Stimulated activated CD4-positive, alpha-beta T cell treated with anti-CD3 and anti-CD28 coated beads, Interleukin-1b, Interleukin-23, amount 100 ng/mL, for 4 hours (primary cell): ENCODE data around the gene RAB31.

ENCODE experiments used
- DNase-seq, 2 donors: peaks; one replicate each; pipeline ENCODE4 v3.0.0-alpha.2; 2020; ENCODE audit warnings: low read depth in 2 of 2

Gene RAB31

DNA sequence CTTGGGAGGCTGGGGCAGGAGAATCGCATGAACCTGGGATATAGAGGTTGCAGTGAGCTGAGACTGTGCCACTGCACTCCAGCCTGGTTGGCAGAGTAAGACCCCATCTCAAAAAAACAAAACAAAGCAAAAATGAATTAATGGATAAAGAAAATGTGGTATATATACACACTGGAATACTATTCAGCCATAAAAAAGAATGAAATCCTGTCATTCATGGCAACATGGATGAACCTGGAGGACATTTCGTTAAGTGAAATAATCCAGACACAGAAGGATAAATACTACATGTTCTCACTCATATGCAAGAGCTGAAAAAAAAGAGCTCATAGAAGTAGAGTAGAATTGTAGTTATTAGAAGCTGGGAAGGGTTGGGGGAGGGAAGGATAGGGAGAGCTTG, 80.8 kb downstream of the RAB31 start:
- DNase-seq, result no peak

DNA sequence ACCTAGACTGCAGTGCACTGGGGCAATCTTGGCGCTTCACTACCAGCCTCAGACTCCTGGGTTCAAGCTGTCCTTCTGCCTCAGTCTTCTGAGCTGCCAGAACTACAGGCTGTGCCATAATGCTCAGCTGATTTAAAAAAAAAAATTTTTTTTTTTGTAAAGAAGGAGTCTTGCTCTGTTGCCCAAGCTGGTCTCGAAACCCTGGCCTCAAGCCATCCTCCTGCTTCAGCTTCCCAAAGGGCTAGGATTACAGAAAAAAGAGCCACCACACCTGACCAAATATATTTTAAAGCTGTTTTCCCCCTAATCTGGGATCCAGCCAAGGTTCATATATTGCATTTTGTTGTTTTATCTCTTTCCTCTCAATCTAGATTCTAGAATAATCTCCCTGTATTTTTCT, 82.2 kb downstream of the RAB31 start:
- no peak for DNase-seq

DNA sequence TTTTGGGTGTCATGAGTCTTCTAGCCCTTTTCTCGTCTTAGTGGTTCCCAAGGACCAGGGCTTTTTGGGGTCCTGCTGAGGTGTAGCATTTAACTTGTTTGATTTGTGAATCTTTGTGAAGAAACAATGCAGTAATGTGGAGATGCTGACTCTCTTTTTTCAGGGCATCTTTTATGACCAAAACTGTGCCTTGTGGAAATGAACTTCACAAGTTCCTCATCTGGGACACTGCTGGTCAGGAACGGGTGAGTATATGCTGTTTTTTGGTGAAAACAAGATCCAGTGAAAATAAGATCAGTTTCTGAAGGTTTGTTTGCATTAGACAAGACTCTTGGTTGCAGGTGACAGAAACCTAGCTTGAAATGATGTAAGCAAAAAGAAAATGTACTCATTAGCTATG, 83.9 kb downstream of the RAB31 start:
- DNase-seq, result no peak

DNA sequence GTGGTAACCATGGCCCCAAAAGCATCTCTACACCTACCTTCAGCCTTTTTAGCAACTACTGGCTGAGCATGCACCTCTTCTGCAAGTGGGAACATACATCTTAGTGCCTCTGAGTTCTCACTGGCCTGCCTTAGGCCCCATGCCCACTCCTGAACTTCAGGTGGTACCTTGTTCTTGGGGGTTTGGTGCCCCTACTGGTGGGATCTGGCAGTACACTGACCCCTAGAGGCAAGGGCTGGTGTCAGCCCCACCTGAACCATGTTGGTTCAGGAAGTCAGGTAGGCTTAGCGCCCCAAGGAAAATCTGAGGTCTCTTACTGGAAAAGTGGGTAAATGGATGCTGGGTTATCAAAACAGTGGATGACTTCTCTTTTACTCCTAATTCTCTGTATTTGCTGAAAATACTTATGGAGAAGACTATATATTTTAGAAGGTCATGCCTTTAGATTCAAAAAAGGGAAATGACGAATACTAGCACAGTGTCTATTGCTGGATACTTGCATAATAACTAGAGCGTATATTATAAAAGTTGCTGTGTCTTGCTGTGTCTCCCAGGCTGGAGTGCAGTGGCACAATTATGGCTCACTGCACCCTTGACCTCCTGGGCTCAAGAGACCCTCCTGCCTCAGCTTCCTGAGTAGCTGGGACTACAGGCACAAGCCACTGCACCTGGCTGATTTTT, 84.6 kb downstream of the RAB31 start:
- no peak for DNase-seq

DNA sequence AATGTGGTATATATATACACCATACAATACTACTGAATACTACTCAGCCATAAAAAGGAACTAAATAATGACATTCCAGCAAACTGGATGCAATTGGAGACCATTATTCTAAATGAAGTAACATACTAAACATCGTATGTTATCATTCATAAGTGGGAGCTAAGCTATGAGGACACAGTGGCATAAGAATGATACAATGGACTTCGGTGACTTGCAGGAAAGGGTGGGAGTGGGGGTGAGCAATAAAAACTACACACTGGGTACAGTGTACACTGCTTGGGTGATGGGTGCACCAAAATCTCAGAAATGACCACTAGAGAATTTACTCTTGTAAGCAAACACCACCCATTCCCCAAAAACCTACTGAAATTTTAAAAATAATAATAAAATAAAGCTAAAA, 87.9 kb downstream of the RAB31 start:
- no peak for DNase-seq

DNA sequence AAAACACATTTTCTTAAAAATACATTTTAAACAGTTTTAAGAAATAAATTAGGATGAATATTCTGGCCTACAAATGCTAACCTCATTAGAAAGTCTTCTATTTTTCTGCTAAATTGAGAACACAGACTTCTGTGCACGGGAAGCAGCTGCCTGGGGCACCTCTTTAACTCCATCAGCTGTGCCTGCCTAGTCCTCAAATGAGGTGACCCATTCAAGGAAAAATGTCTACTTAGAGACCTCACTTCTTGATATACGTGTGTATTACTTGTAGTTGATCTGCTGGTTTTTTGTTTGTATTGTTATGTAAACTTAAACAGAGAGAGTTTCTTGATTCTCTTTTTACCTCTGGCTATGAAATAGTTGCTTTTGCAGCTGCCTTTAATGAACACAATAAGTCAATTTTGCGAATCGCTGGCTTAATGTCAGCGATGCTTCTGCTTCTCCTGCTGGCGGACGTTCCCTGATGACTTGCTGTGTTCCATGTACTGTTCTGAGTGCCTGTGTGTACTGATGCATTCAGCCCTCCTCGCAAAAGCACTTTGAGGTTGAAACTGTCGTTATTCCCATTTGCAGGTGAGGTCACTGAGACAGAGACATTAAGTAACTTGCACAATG, 88.9 kb downstream of the RAB31 start:
- no peak for DNase-seq

DNA sequence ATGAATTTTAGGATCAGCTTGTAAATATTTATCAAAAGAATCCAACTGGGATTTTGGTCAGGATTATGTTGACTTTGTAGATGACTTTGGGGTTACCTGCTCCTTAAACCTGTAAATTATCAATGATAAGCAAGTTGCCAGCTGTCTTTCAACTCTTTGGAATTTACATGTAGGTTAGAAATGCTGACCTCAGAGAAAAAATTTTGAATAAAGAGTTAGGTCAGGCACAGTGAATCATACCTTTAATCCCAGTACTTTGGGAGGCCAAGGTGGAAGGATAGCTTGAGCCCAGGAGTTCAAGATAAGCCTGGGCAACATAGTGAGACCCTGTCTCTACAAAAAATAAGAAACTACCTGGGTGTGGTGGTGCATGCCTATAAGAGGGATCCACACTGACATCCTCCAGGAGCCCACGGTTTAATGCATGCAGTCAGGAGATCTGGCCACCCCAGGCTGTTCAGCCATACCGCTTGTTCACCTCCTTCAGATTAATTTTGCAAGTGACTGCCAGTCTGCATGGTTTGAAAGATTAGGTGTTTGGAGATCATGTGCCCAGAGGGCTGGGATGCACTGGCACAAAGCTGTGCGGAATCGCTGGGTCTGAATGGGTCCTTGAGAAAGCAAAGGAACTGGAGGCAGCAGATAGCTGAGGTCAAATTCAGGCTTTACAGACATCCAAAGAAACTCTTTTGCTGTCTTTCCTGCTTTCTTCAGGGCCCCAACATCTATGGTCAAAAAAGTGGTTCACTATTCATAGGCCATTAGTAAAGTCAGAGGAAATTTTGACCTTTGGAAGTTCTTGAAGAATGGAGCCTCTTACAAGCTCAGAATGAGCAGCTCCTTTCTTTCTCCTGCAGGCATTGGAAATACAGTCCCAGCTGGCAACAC, 94.3 kb downstream of the RAB31 start:
- DNase-seq, result no peak

DNA sequence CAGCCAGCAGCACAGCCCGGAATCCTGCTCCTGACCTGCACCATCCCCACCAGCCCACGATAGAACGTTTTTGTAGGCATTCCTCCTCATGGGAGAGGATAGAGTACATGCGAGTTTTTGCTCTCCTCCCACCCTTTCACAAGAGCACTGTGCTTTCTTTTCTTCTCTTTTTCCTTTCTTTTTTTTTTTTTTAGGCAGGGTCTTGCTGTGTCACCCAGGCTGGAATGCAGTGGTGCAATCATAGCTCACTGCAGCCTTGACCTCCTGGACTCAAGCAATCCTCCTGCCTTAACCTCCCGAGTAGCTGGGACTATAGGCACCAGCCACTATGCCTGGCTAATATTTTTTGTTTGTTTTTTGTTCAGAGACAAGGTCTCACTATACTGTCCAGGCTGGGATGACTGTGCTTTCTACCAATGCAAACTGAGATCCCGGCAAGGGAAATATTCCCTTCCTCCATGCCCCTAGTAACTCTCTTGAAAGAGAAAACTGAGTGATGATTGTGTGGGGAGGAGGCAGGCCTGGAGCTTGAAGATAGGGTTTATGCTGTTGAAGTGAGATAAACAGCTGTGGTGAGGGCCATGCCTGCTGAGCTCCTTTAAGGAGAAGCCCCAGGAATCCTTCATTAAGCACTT, 95.1 kb downstream of the RAB31 start:
- DNase-seq, result no peak

DNA sequence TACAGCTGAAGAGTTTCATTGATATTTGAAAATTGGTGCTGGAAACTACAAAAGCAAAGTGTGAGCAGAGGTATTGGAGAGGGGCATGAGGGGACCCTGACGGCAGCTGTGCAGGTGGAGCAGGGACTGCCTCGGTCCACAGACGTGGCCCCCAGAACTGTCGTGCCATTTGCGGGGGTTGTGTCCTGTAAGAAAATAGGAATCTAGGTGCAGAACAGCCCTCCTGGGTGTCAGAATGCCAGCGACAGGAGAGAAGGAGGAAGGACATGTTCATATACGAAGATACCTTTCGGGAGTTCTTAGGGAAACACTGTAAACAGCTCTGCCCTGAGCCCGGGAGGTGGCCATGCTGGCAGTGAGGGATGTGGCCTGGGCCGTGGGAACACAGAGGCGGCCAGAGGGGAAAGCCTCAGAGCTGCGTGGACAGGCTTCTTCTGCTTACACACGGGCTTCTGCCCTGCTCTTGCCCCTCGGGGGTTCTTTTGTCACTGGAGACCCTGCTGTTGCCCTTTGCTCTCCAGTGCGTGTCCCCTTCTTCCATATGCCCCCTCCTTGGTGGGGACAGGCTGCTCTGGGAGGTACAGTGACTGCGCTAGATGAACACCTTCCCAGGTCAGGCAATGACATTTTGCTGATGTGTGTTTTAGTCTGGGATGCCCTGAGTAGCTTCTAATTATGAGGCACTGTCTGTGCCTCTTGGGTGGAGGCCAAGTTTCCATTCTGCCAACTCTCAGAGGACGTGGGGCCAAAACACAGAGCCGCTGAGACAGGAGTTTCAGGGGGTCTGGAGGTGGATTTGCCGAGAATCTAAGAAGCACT, 95.8 kb downstream of the RAB31 start:
- DNase-seq, result no peak

DNA sequence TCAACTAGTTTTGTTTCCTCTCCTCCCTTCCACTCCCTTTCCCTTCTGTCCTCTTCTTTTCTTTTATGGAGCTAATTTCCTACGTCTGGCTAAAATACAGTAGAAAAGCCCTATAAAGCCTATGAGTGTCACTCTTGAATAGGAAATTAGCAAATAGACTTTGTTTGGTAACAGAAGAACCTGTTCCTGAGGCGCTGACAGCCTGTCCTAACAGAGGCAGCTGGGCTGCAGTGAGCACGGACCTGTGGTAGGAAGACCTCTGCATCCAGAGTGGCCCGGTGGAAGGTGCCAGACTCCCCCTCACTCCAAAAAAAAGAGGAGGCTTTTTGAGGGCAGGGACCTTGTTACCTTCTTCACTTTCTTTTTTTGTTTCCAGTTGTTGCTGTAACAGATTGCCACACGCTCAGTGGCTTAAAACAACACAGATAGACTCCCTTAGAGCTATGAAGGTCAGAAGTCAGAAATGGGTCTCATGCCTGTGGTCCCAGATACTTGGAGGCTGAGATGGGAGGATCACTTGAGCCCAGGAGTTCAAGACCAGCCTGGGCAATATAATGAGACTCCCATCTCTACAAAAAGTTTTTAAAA, 96.5 kb downstream of the RAB31 start:
- DNase-seq, result no peak

DNA sequence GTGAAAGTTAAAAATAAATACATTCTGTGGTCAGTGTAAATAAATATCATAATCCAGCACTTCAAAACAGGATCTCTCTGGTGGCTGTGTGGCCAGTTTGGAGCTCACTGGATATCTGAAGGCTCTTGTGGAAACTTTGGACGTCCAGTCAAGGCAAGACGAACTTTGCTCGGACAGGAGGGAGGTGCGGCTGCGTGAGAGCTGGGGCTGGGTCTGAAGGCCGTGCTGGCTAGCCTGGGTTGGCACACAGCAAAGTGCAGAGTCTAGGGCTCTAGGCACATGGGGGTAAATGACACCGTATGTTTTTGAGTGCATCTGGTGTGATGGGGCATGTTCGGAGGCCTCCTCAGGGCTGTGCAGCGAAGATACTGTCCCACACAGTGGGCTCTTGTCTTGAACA, 98.8 kb downstream of the RAB31 start:
- no peak for DNase-seq

DNA sequence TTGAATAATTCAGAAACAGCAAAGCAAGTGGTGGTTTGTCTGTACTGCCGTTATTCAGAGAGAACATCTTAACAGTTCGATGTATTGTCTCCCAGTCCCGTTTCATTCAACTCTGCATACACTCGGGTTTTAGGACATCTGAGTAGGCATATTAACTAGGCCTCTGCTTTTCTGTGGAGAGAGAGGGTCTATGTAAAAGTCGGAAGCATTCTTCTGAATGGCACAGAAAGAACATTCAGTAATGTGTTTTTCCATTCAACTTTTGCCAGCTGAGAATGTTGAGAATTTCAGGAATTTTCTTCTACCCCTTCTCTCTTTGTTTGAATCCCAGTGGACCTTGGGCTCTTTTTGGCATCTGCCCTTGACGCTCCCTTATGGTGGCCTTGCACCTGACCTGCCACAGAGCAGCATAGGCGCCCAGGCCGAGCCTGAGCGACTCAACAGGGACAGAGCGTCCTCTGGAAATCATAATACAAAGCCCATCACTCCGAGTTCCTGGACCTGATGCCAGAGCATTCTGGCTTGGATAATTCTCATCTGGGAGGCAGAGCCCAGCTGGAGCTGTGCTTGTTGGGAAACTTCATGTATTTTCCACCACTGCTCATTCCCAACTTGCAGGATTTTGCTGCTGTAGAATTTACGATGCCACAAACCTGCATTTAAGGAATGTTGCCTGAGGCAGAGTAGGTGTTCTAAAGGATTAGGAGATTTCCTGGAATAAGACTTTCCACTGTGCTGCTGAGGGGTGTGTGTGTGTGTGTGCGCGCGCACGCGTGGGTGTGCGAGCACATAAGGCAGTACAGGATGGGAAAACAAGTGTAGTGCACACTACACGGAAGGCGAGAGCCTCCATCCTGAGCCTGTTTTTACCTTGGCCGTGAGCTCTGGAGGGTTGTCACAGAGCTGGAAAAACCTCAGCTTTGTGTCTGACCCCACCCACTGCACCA, 100.5 kb downstream of the RAB31 start:
- DNase-seq, result no peak

DNA sequence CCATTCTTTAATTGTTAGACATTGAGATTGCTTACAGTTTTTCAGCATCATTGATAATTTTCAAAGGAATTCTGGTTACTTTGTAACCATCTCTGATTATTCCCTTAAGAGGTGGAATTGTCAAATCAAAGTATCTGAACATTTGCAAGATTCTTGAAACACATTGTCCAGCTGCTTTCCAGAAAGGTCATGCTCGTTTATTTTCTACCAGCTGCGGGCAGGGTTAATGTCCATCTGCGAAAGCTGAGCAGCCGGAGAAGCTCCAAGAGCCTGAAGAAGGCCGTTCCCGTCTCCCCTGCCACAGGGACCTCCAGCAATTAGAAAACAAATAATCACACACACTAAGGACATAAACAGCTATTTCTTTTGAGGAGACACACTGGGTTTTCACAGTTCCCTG, 101.6 kb downstream of the RAB31 start:
- DNase-seq, result no peak

DNA sequence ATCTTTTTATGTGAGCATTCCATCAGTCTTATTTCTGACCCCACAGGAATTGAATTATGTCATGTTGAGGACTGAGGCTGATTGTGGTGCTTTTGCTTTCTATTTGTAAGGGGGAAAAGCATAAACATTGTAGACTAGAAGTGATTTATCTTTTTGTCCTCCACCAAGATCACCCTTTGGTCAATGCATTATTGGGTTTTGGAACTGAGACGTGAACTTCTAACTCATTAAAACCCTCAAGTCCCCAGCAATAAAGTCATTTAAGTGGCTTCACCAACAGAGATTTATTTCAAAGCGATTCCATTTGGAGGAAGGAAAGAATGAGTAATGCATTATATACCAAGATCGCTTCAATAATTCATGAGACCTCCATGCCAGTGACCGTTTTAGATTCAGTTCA, 102.2 kb downstream of the RAB31 start:
- no peak for DNase-seq

DNA sequence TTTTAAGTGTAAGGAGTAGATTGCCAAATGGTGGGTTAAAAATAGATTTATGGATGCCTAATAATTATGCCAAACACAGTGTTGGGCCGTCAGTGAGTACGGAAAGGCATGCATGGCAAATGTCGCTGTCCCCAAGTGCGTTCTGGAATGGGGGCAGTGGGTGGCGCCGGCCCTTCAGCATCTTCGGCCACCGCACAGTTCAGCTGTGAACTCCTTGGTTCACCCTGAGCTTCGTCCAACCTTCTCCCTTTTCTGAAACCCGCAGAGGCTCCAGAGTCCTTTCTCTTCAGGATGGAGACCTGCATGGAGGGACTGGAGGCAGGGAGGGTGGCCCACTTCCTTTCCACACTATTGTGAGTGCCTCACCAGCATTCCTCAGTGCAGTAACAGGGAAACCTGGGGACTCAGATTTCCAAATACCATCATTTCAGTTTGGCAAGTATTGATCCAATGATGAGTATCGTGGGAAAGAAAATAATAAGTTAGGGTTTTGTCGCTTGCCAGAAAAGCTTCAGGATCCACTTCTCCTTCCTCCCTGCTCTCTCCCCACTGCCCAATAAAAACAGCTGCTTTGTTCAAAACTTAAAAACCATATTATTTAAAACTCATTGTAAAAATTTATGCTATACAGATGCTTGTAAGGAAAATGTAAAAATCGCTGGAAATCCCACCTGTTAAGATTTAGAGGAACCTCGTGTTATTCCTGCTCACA, 103.0 kb downstream of the RAB31 start:
- no peak for DNase-seq

DNA sequence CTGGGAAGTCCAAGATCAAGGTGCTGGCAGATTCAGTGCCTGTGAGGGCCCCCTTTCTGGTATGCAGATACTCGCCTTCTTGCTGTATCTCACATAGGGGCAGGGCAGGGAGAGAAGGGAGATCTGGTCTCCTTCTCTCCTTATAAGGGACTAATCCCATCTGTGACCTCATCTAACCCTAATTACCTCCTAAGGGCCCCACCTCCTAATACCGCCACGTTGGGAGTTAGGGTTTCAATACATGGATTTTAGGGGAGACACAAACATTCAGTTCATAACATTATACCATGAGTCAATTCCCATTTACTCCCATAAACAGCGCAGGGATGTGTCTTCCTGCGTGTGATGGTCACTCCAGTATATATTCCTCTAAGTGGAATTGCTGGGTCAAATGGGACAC, 103.9 kb downstream of the RAB31 start:
- DNase-seq, result no peak

DNA sequence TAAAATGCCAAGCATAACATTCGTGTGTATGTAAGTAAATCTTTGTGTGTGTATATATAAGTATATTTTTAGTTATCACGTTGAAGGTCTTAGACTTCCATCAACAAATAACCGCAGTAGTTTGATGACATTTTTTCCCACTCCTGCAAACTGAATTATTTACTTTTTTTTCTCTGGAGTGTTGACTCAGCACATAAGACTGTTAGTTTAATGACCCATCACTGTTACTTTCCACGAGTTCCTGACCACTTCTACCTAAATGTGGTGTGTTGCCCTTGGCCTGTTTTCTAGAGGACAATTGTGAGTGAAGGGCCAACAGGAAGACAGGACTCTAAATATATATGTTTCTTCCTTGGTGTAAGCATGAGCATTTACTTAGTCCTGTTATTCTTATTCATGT, 106.3 kb downstream of the RAB31 start:
- DNase-seq, result no peak

DNA sequence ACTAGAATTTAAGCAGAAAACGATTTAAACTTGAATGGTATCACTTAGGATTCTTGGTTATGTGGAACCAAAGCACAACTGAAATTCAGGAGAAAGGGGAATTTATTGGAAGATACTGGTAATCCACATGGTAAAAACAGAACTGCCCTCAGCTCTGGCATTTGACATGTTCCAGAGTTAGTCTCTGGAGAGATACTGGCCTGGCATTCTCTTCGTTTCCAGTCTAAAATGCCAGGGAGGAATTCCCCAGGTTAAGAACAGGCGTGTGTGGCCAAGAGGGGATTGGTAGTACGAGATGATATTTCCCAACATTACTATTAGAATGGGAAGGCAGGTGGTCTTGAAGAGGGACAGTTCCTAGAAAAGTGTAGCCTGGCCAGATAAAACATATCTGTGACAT, 109.2 kb downstream of the RAB31 start:
- DNase-seq, result no peak

DNA sequence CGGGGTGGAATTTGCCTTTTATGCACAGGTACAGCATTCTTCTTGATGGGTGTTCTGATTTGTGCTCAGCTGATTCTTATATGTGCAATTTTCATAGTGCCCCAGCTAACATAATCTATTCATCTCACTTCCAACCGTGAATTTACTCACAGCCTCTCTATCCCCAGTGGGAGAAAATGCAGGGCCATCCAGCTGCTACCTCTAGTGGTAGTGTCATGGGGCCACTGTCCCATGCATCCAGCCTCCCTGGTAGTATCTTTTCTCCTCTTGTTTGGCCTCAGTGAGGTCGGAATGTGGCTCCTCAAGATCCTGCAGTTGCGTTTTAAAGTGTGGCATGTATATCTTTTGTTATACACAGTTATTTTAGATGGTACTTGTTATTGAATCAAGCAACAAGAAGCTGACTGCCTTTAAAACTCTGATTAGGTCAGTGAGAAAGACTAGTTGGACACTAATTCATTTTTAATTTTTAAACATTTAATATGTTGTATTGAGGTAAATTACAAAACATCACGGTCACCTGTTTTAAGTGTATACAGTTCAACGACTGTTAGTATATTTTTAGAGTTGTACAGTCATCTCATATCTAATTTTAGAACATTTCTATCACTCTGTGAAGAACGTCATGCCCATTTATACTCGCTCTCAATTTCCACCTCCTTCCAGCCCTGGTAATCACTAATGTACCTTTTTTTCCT, 109.8 kb downstream of the RAB31 start:
- no peak for DNase-seq
